ENCODE results near the gene ASRGL1. TPM values are rescaled to one million over a fixed set of nuclear protein-coding genes. Genes with fewer than 3 reads are reported as not detected.

ASRGL1 gene
- total and polyA plus RNA-seq, 2 of the 13 experiments (the other 11 are each of a cell fraction or from before 2014, with no cell fraction given): 50.8 to 97.5 TPM

- TF ChIP-seq ZFP90 (CRISPR knock-in tag; IDR thresholded peaks at IDR 0.05; ENCODE audit: borderline replicate concordance) (no peak), DMTF1 (CRISPR knock-in tag; IDR thresholded peaks at IDR 0.05) (no peak), ZNF790 (CRISPR knock-in tag; IDR thresholded peaks at IDR 0.05; ENCODE audit: borderline replicate concordance) (no peak), ZFP37 (CRISPR knock-in tag; IDR thresholded peaks at IDR 0.05; ENCODE audit: borderline replicate concordance) (no peak), ZNF563 (CRISPR knock-in tag; IDR thresholded peaks at IDR 0.05) (no peak), POLR2AphosphoS2 (IDR thresholded peaks at IDR 0.05; ENCODE audit: low read depth, low read length) (no peak), ZNF12 (CRISPR knock-in tag; IDR thresholded peaks at IDR 0.05) (no peak), SPEN (CRISPR knock-in tag; IDR thresholded peaks at IDR 0.05; ENCODE audit: low read depth) (no peak), GABPB1 (CRISPR knock-in tag; IDR thresholded peaks at IDR 0.05) (peak; percentile 32; the same call in 1 of the 2 replicates), SOX13 (IDR thresholded peaks at IDR 0.05) (no peak), SOX13 (CRISPR knock-in tag; conservative IDR thresholded peaks at IDR 0.05 in 1 of 2, IDR thresholded peaks at IDR 0.05 in 1 of 2) (no peak), ATF2 (CRISPR knock-in tag; IDR thresholded peaks at IDR 0.05) (0 out of 2 replicates have a peak, but pooled peaks have one; percentile 34), ZNF44 (CRISPR knock-in tag; IDR thresholded peaks at IDR 0.05) (peak; percentile 29; the same call in 1 of the 2 replicates), RARA (CRISPR knock-in tag; IDR thresholded peaks at IDR 0.05) (0 out of 2 replicates have a peak, but pooled peaks have one; percentile 30), BCL6 (CRISPR knock-in tag; IDR thresholded peaks at IDR 0.05) (0 out of 2 replicates have a peak, but pooled peaks have one; percentile 19), ZBTB20 (CRISPR knock-in tag; IDR thresholded peaks at IDR 0.05; ENCODE audit: borderline replicate concordance, low read depth) (no peak), ZNF556 (CRISPR knock-in tag; IDR thresholded peaks at IDR 0.05; ENCODE audit: borderline replicate concordance) (no peak), ZNF562 (CRISPR knock-in tag; IDR thresholded peaks at IDR 0.05; ENCODE audit: borderline replicate concordance) (no peak), KDM4B (CRISPR knock-in tag; IDR thresholded peaks at IDR 0.05) (no peak), MAFK (conservative IDR thresholded peaks at IDR 0.05 in 1 of 2, IDR thresholded peaks at IDR 0.05 in 1 of 2; ENCODE audit: low read length in 2 of 2) (no peak), POGZ (CRISPR knock-in tag; IDR thresholded peaks at IDR 0.05) (0 out of 2 replicates have a peak, but pooled peaks have one; percentile 10), ZNF878 (CRISPR knock-in tag; IDR thresholded peaks at IDR 0.05) (0 out of 2 replicates have a peak, but pooled peaks have one; percentile 45), ZFP36L1 (CRISPR knock-in tag; IDR thresholded peaks at IDR 0.05) (no peak), ZNF777 (CRISPR knock-in tag; IDR thresholded peaks at IDR 0.05) (0 out of 2 replicates have a peak, but pooled peaks have one; percentile 8), MYPOP (CRISPR knock-in tag; IDR thresholded peaks at IDR 0.05) (0 out of 2 replicates have a peak, but pooled peaks have one; percentile 39)
Measured at GRCh38 chr11:62398011-62398994, 61.1 kb downstream of the ASRGL1 start (continued).

Data from HepG2 (cell line).